Activated CD4-positive, alpha-beta T cell treated with anti-CD3 and anti-CD28 coated beads, Interleukin-2, amount 50 U/mL, for 1 hour (primary cell): ENCODE results near the gene MIF4GD.
"Not testable (repeated sequence)": the region's sequence is repeated elsewhere in the genome, so short reads cannot be mapped to it uniquely, and the experiment has no call there.

Source experiments
- DNase-seq: peaks from one replicate; pipeline ENCODE4 v3.0.0-alpha.2; 2020

MIF4GD gene, protein sequence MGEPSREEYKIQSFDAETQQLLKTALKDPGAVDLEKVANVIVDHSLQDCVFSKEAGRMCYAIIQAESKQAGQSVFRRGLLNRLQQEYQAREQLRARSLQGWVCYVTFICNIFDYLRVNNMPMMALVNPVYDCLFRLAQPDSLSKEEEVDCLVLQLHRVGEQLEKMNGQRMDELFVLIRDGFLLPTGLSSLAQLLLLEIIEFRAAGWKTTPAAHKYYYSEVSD

DNA sequence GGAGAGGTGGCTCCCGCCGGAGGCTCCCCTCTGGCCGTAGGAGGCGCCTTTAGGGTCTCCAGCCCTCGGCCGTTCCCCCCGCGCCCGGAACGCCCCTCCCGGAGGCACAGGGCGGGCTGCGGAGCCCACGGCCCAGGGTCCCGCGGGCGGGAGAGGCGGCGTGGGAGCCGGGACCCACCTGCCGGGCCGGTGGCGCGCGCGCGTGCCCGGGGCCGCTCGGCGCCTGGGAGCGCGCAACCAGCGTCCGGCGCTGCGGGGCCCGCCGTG lies at the start of gene MIF4GD:
TSS of gene MIF4GD (minus strand) at position 266 of the 267 bp plus-strand sequence. CDS start 1,036 bp downstream, outside the sequence.
- DNase-seq, result no peak

- DNase-seq, result no peak
Measured at GRCh38 chr17:75319904-75320691, 49.1 kb upstream of the MIF4GD start.

DNA sequence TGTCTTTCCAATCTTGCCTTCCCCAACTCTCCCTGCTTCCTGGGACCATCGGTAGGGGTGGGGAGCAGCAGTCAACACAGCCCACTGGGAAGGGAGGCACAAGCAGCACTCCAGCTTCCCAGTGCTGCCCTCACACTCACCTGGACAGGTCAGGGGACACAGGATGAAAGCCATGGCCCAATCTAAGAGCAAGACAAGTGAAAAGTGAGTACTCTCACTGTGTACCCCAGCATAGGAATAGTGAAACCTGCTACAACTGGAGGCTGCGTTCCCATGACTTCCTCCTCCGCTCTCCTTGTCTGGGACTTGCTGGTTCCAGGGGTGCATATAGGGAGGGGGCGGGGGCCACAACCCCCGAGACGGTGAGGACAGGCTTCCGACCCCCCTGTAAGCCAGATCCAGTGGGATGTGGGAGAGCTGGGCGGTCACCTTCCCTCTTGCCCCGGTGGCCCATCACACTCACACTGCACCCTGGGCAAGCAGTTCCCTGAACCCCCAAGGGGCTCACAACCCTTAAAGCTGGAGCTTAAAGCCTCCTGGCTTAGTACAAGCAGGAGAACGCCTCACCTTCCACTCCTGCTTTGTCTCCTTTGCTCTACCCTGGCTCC lies 47.7 kb upstream of the MIF4GD start:
- DNase-seq, result no peak

DNA sequence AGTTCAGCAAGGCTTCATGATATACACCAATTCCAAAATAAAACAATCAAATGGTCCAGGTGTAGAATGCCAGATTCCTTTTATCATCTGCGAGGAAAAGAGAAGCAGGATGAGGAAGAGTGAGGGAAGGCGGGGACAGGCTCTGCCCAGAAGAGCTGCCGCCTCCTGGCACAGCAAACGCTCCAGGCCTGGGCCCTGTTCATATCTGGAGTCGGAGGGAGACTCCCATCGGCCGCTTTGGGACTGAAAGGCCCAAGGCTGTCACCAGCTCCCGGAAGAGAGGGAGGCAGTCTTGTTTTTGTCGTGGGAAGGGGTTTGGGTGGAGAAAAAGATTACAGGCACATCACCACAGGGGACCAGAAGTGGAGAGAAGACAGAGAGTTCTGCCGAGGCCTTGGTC lies 47.2 kb upstream of the MIF4GD start:
- no peak for DNase-seq

DNA sequence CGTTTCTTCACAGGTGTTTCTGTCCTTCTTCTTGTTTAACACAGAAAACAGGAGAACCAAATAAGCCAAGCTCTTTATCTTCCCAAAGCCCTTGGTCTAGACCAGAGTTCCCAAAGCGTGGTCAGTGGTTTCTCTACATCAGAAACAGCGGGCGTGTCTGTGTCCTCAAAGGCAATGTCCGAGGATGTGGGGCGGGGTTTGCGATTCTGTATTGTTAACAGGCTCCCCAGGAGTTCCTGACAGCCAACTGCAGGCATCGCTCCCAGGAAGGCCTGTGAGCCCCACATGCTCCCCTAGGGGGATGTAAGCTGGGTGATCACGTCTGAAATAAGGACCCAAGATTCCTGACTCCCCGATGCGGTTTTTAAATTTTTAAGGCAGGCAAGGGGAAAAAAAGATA lies 46.6 kb upstream of the MIF4GD start:
- DNase-seq, result no peak

- DNase-seq, result no peak
Measured at GRCh38 chr17:75316253-75316652, 45.2 kb upstream of the MIF4GD start.

- no peak for DNase-seq
Measured at GRCh38 chr17:75315541-75316243, 44.7 kb upstream of the MIF4GD start.

GRCh38 chr17:75313941-75314551 lies 43.0 kb upstream of the MIF4GD start:
- DNase-seq, result no peak

- DNase-seq, result no peak
Measured at GRCh38 chr17:75308732-75309629, 38.0 kb upstream of the MIF4GD start.

DNA sequence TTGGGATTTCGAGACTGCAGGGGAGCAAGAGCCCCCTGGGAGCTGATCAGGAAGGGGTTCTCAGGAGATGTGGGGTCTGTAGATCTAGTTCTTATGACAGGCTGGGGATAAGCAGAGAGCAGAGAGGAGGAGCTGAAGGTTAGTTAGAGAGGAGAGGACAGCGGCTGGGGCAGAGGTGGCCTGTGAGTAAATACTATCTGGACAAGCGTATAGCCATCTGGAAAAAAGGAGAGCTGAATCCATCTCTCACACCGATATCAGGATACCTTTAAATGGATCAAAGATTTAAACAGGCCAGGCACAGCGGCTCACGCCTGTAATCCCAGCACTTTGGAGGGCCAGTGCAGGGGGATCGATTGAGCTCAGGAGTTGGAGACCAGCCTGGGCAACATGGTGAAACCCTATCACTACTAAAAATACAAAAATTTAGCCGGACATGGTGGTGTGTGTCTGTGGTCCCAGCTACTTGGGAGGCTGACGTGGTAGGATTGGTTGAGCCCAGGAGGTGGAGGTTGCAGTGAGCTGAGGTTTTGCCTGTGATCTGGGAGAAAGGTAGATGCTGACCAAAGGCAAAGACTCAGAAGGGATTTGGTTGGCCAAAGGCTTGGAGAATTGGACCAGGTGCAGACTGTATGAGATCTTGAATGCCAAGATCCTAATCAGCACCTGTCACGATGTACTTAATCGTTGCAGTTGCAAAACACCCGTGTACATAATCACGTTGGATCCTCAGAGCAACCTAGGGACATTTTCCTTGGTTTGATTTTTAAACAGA lies 37.1 kb upstream of the MIF4GD start:
- DNase-seq, result no peak

DNA sequence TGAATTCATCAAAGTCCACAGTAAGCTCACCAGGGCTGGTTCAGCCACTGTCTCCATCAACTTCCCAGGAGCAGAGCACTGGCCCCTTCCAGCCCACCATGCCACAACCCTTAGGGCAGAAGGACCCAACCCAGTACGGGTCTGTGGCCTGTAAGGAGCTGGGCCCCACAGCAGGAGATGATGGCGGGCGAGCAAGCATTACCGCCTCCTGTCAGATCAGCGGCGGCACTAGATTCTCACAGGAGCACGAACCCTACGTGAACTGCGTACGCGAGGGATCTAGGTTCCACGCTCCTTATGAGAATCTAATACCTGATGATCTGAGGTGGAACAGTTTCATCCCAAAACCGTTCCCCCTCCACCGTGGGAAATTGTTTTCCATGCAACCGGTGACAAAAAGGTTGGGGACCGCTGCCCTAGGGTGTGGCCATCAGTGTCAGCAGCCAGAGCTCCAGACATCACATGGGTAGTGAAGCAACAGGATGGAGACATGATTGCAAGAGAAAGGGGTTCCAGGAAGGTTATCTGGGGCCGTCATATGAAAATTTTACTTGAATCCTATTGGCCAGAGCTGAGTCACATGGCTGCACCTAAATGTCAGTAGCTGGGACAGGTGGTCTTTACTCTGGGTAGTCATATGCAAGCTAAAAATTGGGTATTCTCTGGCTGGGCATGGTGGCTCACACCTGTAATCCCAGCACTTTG lies 30.6 kb upstream of the MIF4GD start:
- DNase-seq, result no peak

DNA sequence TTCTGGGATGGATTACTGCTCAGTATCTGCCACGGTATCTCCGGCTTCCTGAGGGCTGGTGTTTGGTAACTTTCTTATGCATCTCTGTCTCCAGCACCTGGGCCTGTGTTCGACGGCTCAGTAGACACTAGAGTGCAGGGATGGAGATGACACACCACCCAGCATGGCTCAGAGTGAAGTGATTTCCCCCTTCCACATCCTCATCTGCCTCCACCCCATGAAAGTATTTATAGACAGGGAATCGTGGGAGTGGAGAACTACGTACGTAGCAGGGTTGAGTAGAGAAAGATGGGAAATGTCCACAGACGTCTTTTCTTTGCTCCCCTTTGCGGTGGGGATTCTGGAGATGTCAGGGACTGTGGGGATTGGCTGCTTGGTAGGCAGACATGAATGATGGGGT lies 30.0 kb upstream of the MIF4GD start:
- no peak for DNase-seq

DNA sequence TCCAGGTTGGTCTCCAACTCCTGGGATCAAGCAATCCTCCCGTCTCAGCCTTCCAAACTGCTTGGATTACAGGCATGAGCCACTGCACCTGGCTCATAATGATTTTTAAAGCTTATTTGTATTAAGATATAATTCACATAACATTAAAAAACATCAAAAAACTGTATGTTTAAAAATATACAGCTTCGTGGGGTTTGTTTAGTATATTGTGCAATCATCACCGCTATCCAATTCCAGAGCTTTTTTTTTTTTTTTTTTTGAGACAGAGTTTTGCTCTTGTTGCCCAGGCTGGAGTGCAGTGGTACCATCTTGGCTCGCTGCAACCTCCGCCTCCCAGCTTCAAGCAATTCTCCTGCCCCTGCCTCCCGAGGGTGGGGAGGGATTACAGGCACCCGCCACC lies 29.2 kb upstream of the MIF4GD start:
- no peak for DNase-seq

GRCh38 chr17:75295201-75296158 lies 24.4 kb upstream of the MIF4GD start:
- no peak for DNase-seq

DNA sequence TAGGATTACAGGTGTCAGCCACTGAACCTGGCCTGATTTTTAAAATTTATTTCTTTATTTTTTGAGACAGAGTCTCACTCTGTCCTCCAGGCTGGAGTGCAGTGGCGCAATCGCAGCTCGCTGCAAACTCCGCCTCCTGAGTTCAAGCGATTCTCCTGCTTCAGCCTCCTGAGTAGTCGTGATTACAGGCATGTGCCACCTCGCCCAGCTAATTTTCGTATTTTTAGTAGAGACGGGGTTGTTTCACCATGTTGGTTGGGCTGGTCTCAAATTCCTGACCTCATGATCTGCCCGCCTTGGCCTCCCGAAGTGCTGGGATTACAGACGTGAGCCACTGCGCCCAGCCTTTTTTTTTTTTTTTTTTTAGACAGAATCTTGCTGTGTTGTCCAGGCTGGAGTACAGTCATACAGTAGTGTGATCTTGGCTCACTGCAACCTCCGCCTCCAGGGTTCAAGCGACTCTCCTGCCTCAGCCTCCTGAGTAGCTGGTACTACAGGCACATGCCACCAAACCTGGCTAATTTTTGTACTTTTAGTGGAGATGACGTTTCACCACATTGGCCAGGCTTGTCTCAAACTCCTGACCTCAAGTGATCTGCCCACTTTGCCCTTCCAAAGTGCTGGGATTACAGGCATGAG lies 21.9 kb upstream of the MIF4GD start:
- DNase-seq, result not testable (repeated sequence)

- DNase-seq, result peak; percentile 66
Measured at GRCh38 chr17:75289832-75290337, 18.9 kb upstream of the MIF4GD start.

GRCh38 chr17:75289115-75289831 lies 18.2 kb upstream of the MIF4GD start, which contains the start of gene SLC25A19:
Gene SLC25A19, minus strand, starts transcription at chr17:75289433. Its CDS starts 2,669 bp downstream, at chr17:75286764.
- peak; percentile 95 for DNase-seq

DNA sequence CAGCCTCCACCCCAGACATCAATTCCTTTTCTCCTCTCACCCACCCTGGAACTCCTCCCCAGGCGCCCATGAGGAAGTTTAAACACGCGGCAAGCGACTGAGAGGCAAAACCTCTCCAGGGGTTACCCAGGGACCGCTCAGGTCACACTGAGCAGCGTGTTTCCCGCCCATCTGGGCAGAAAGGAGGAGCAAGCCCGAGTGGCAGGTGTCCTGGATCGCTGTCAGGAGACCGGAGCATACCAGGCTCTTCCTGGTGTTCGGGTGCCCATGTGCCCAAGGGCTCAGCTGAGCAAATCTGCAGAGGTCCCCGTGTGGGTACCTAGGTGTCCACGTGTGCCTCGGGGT lies 17.7 kb upstream of the MIF4GD start:
- no peak for DNase-seq
